A673 (cell line): Measurements from ENCODE around the gene HES1. TPM values are rescaled to one million over a fixed set of nuclear protein-coding genes. Genes with fewer than 3 reads are reported as not detected.

Experiments
- BruUV-seq: library from RNA; stranded (reverse); fragments of 400-500 nt; replicated peaks from 2 replicates; lab custom pipeline; 2021; lab: Mats Ljungman, UMichigan
- CTCF ChIA-PET: fragments of 300-600 bp; sonication (Branson Sonifier 250); formaldehyde crosslinking; loops from one replicate; lab custom pipeline; 2022; ENCODE audit warnings: antibody characterized with exemption; lab: Charles Lee
- POLR2A ChIA-PET: fragments of 300-600 bp; sonication (Branson Sonifier 250); formaldehyde crosslinking; loops from one replicate; lab custom pipeline; 2022; ENCODE audit warnings: antibody characterized with exemption; ENCODE audit not compliant: low non-redundant PET; lab: Charles Lee
- DNase-seq: peaks from one replicate; pipeline ENCODE4 v3.0.0-alpha.2; 2015; ENCODE audit warnings: low spot score
- H3K27ac ChIP-seq: fragments of 200-600 bp; sonication (generic); 2 replicates; pipeline ENCODE4 v1.5.1; 2016; ENCODE audit warnings: mixed run types, low read depth, mild to moderate bottlenecking, mixed read lengths, antibody characterized with exemption, low read length; ENCODE audit not compliant: poor library complexity, severe bottlenecking
- H3K27me3 ChIP-seq: fragments of 200-600 bp; sonication (generic); replicated peaks from 2 replicates; pipeline ENCODE4 v1.6.1; 2017; ENCODE audit warnings: mixed run types, low read depth, mild to moderate bottlenecking, mixed read lengths, antibody characterized with exemption, low read length; ENCODE audit not compliant: insufficient read depth, poor library complexity
- H3K36me3 ChIP-seq: fragments of 200-600 bp; sonication (generic); 2 replicates; pipeline ENCODE4 v1.6.1; 2016; ENCODE audit warnings: mixed run types, mild to moderate bottlenecking, mixed read lengths, antibody characterized with exemption, low read length; ENCODE audit not compliant: insufficient read depth, poor library complexity, severe bottlenecking
- H3K4me1 ChIP-seq: fragments of 200-600 bp; sonication (generic); 2 replicates; pipeline ENCODE4 v1.6.1; 2017; ENCODE audit warnings: mixed run types, mild to moderate bottlenecking, mixed read lengths, antibody characterized with exemption, low read length; ENCODE audit not compliant: insufficient read depth, poor library complexity, severe bottlenecking
- H3K4me3 ChIP-seq: fragments of 200-600 bp; sonication (generic); 2 replicates; pipeline ENCODE4 v1.5.1; 2016; ENCODE audit warnings: low read depth, mixed run types, mild to moderate bottlenecking, mixed read lengths, low read length; ENCODE audit not compliant: poor library complexity, severe bottlenecking
- H3K9me3 ChIP-seq: fragments of 200-600 bp; sonication (generic); 2 replicates; pipeline ENCODE4 v1.6.1; 2016; ENCODE audit warnings: mixed run types, low read depth, mild to moderate bottlenecking, mixed read lengths, antibody characterized with exemption, low read length; ENCODE audit not compliant: poor library complexity, severe bottlenecking
- CTCF ChIP-seq: fragments of 300-800, 200-600 bp; sonication (generic); conservative IDR thresholded peaks from 2 replicates; pipeline ENCODE4 v1.5.1; 2017; ENCODE audit warnings: low read depth, mild to moderate bottlenecking, antibody characterized with exemption, low read length, moderate library complexity, mixed read lengths
- EZH2 ChIP-seq: fragments of 200-600 bp; sonication (generic); IDR thresholded peaks from 2 replicates; pipeline ENCODE4 v1.6.1; 2017; ENCODE audit warnings: borderline replicate concordance, low read depth, mild to moderate bottlenecking, mixed read lengths, antibody characterized with exemption, low read length; ENCODE audit not compliant: poor library complexity, severe bottlenecking
- intact Hi-C: fragments of 100-400 bp; cut with micrococcal nuclease; formaldehyde crosslinking; loops from one replicate; pipeline ENCODE4 v1.10.0; 2022; ENCODE audit not compliant: unreplicated experiment
- total RNA-seq: library from RNA; stranded (reverse); gene quantifications from 2 replicates; pipeline ENCODE4 v1.2.3, GENCODE V29; 2021

The HES1 gene
- total RNA-seq, 1 experiment from 2014 or later, result 136 TPM

- H3K4me3 ChIP-seq, result no peak overlapping the region
- DNase-seq, result no peak
- no peaks in the 10 kb centered on the region for H3K9me3 ChIP-seq
- no peak for TF ChIP-seq CTCF
- TF ChIP-seq EZH2, result no peak
- H3K4me1 ChIP-seq, result peaks cover 30% of the 10 kb centered on the region
- no peaks in the 10 kb centered on the region for H3K27me3 ChIP-seq
- intact Hi-C loops, result loop anchor here (10.0 kb wide), 2 partner anchors 155 to 1315 kb away; partner anchors contain the start of gene ACAP2
- POLR2A ChIA-PET, result no interaction called here
- no peak overlapping the region for H3K27ac ChIP-seq
- CTCF ChIA-PET, result no interaction called here
- H3K36me3 ChIP-seq, result no peaks in the 10 kb centered on the region
- BruUV-seq, result no TSS peak
Observed at GRCh38 chr3:194129581-194130133, 6.3 kb upstream of the HES1 start.

- Histone ChIP-seq H3K4me3 (no peak overlapping the region), H3K9me3 (no peaks in the 10 kb centered on the region), H3K27ac (no peak overlapping the region), H3K4me1 (peaks cover 30% of the 10 kb centered on the region), H3K27me3 (no peaks in the 10 kb centered on the region), H3K36me3 (no peaks in the 10 kb centered on the region)
- ChIA-PET CTCF (no interaction called here), POLR2A (no interaction called here)
- BruUV-seq, result no TSS peak
- no peak for TF ChIP-seq CTCF
- no peak for TF ChIP-seq EZH2
- intact Hi-C loops, result loop anchor here (10.0 kb wide), 2 partner anchors 155 to 1315 kb away; partner anchors contain the start of gene ACAP2
- no peak for DNase-seq
Observed at GRCh38 chr3:194130188-194130587, 5.8 kb upstream of the HES1 start.

GRCh38 chr3:194130807-194131589 is 5.0 kb upstream of the HES1 start:
- H3K27ac ChIP-seq, result no peak overlapping the region
- POLR2A ChIA-PET, result interaction anchor here (0.6 to 0.7 kb wide), 2 partner anchors 119 to 287 kb away, joined by 3 read pairs; no protein-coding TSS in a partner anchor
- no peak for DNase-seq
- H3K9me3 ChIP-seq, result no peaks in the 10 kb centered on the region
- no peak overlapping the region for H3K4me3 ChIP-seq
- no peaks in the 10 kb centered on the region for H3K36me3 ChIP-seq
- CTCF ChIA-PET, result interaction anchor here (0.7 kb wide), 1 partner anchor 185 kb away, joined by 4 read pairs; no protein-coding TSS in a partner anchor
- peaks cover 30% of the 10 kb centered on the region for H3K4me1 ChIP-seq
- BruUV-seq, result no TSS peak
- intact Hi-C loops, result loop anchor here (10.0 kb wide), 2 partner anchors 156 to 1314 kb away; partner anchors contain the start of gene ACAP2
- H3K27me3 ChIP-seq, result no peaks in the 10 kb centered on the region
- TF ChIP-seq EZH2 (no peak), CTCF (no peak)
